ENCODE measurements around the gene NEDD4L. TPM values are rescaled to one million over a fixed set of nuclear protein-coding genes. Genes with fewer than 3 reads are reported as not detected.
"Not testable (repeated sequence)": the region's sequence is repeated elsewhere in the genome, so short reads cannot be mapped to it uniquely, and the experiment has no call there.

Gene NEDD4L
- total RNA-seq, 2 experiments from 2014 or later: 11.2 to 13.7 TPM

DNA sequence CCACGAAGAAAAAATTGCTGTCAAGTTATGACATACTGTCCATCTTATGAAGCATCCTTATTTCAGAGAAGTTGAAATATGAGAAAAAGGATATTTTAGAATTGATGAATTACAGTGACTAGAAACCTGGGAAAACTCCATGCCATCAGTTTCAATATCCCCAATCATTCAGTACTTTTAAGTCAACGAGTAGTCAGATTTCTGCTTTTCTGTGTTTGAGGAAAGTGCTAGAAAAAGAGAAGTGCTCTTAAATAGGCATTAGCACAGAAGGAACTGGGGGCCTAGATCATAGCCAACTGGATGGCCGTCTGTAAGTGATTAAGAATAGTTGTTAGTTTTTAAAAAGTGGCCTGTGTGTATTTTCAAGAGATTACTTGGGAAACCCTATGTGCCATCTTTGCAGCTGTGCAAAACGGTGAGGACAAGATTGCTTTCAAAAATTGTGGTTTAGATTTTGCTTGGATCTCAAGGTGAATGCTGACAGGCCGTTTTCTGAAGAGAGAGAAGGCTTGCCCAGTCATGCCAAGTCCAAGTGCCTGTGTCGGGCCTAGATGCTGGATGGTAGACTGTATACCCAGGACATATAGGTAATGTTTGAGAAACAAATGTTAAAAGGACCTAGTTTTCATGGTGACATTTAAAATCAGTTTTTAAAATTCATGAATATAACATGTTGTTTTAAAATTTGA, 5.1 kb downstream of the NEDD4L start:
- Histone ChIP-seq H3K36me3 (ENCODE audit: insufficient read depth, low read length) (no peaks in the 10 kb centered on the region), H3K27ac (ENCODE audit: low read depth in 1 of 2, low read length in 2 of 2) (no peak overlapping the region), H3K4me3 (ENCODE audit: low read length) (no peak overlapping the region), H3K4me1 (ENCODE audit: insufficient read depth, low read length) (peaks cover 15% of the 10 kb centered on the region), H3K9me3 (ENCODE audit: control insufficient read depth in 1 of 2, insufficient read depth in 1 of 2, low read length in 2 of 2) (no peaks in the 10 kb centered on the region), H3K27me3 (ENCODE audit: control insufficient read depth in 1 of 2, insufficient read depth in 2 of 2, low read length in 2 of 2) (peaks cover 0 to 4% of the 10 kb centered on the region in 2 experiments)
- Mint-ChIP-seq H3K27me3 (peaks cover 13% of the 10 kb centered on the region), H3K4me3 (no peak overlapping the region), H3K27ac (no peak overlapping the region), H3K36me3 (ENCODE audit: low read depth) (peaks cover 9% of the 10 kb centered on the region), H3K9me3 (no peaks in the 10 kb centered on the region), H3K4me1 (ENCODE audit: low read depth) (peaks cover 12% of the 10 kb centered on the region)
- ATAC-seq (ENCODE audit: poor library complexity) (no peak), DNase-seq (no peak)
- ChIA-PET CTCF (no interaction called here), POLR2A (no interaction called here)
- no peak for TF ChIP-seq CTCF (IDR thresholded peaks at IDR 0.05)
- intact Hi-C loops (cut with DNase I, micrococcal nuclease): loop anchor here in 1 of 2 experiments (5.0 to 10.0 kb wide), 4 partner anchors 133 to 716 kb away; no protein-coding TSS in a partner anchor

- H3K27ac ChIP-seq (ENCODE audit: low read depth in 1 of 2, low read length in 2 of 2); H3K9me3 ChIP-seq (ENCODE audit: control insufficient read depth in 1 of 2, insufficient read depth in 1 of 2, low read length in 2 of 2); POLR2A ChIA-PET; H3K4me3 ChIP-seq (ENCODE audit: low read length); DNase-seq; H3K36me3 Mint-ChIP-seq (ENCODE audit: low read depth); H3K4me3 Mint-ChIP-seq; ATAC-seq (ENCODE audit: poor library complexity); H3K36me3 ChIP-seq (ENCODE audit: insufficient read depth, low read length); H3K27ac Mint-ChIP-seq; intact Hi-C loops (cut with DNase I, micrococcal nuclease); H3K4me1 ChIP-seq (ENCODE audit: insufficient read depth, low read length); H3K9me3 Mint-ChIP-seq; H3K27me3 Mint-ChIP-seq; H3K27me3 ChIP-seq (ENCODE audit: control insufficient read depth in 1 of 2, insufficient read depth in 2 of 2, low read length in 2 of 2); CTCF ChIA-PET; H3K4me1 Mint-ChIP-seq (ENCODE audit: low read depth): not testable (repeated sequence)
These were observed 6.9 kb downstream of the NEDD4L start for GRCh38 chr18:58050963-58051362.

GRCh38 chr18:58051765-58052460, 7.9 kb downstream of the NEDD4L start:
- H3K27ac ChIP-seq (ENCODE audit: low read depth in 1 of 2, low read length in 2 of 2): no peak overlapping the region
- DNase-seq (peak in 1 of 14 experiments; percentile 12), ATAC-seq (ENCODE audit: poor library complexity) (no peak)
- intact Hi-C loops (cut with DNase I, micrococcal nuclease): no loop called here
- H3K27me3 Mint-ChIP-seq: no peaks in the 10 kb centered on the region
- no peaks in the 10 kb centered on the region for H3K36me3 ChIP-seq (ENCODE audit: insufficient read depth, low read length)
- no peaks in the 10 kb centered on the region for H3K4me1 ChIP-seq (ENCODE audit: insufficient read depth, low read length)
- H3K9me3 Mint-ChIP-seq: no peaks in the 10 kb centered on the region
- H3K4me1 Mint-ChIP-seq (ENCODE audit: low read depth): no peaks in the 10 kb centered on the region
- no peak overlapping the region for H3K4me3 ChIP-seq (ENCODE audit: low read length)
- peaks cover 0 to 4% of the 10 kb centered on the region in 2 experiments for H3K27me3 ChIP-seq (ENCODE audit: control insufficient read depth in 1 of 2, insufficient read depth in 2 of 2, low read length in 2 of 2)
- ChIA-PET POLR2A (no interaction called here), CTCF (interaction anchor here (1.2 to 1.5 kb wide), 2 partner anchors 8 to 9 kb away, joined by 3 to 7 read pairs; partner anchors contain the start of gene NEDD4L)
- H3K27ac Mint-ChIP-seq: no peak overlapping the region
- TF ChIP-seq CTCF (IDR thresholded peaks at IDR 0.05): no peak
- no peaks in the 10 kb centered on the region for H3K36me3 Mint-ChIP-seq (ENCODE audit: low read depth)
- H3K4me3 Mint-ChIP-seq: no peak overlapping the region
- no peaks in the 10 kb centered on the region for H3K9me3 ChIP-seq (ENCODE audit: control insufficient read depth in 1 of 2, insufficient read depth in 1 of 2, low read length in 2 of 2)

Measured in CD4-positive, alpha-beta T cell (primary cell).